ENCODE results near the gene NCOR1.

The NCOR1 gene

DNA sequence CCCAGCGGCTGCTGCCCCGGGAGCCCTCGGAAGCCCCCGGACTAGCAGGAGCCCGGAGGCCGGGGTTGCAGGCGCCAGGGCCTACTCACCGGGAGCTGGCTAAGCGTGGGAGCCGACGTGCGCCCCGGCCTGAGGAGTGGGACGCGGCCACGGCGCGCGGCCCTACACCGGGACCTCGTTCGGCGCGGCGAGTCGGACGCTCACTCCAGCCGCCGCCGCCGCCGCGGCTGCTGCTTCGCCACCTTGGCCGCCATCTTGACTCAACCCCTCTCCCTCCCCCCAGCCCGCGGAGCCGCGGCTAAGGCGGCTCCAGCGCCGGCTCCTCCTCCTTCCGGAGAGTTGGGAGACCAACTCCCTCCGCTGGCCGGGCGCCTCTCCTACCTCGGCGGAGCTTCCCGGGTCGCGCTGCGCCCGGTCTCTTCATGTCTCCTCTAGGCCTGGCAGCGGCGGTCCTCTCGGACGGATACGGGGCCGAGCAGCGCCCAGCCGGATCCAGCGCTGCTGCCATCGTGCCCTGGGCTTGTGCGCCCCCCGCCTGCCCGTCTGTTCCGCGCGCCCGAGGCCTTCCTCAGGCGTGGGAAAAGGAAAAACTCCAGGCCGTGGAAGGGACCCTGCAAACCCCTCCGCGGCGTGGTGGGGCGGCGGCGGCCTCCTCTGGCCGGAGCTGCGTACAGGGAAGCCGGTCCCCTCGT lies at the start of gene NCOR1:
TSS of gene NCOR1 (minus strand) at position 262 of the 692 bp plus-strand sequence. CDS start 20,965 bp downstream, outside the sequence.
- Histone ChIP-seq H3K27me3 (ENCODE audit: low read depth, low read length) (no peaks in the 10 kb centered on the region), H3K4me1 (ENCODE audit: low read length) (peaks cover 17% of the 10 kb centered on the region; the same call in 1 of the 2 replicates), H3K4me2 (ENCODE audit: low read length) (peak within 1 kb of the TSS; percentile 87), H3K79me2 (ENCODE audit: low read length) (peaks cover 84% of the 10 kb centered on the region), H3K9ac (ENCODE audit: low read length) (peak within 1 kb of the TSS; percentile 91), H4K20me1 (ENCODE audit: insufficient read depth, low read length) (peaks cover 21% of the 10 kb centered on the region; the same call in 1 of the 2 replicates), H3K4me3 (ENCODE audit: low read length) (peak within 1 kb of the TSS; percentile 97), H2AFZ (ENCODE audit: low read depth, low read length) (no peak within 1 kb of the TSS; the same call in 1 of the 2 replicates), H3K27ac (ENCODE audit: low read length) (peak within 1 kb of the TSS; percentile 87), H3K36me3 (replicated peaks; ENCODE audit: low read depth, low read length) (no peaks in the 10 kb centered on the region), H3K9me3 (ENCODE audit: insufficient read depth, low read length) (no peaks in the 10 kb centered on the region)
- TF ChIP-seq EZH2phosphoT487 (IDR thresholded peaks at IDR 0.05; ENCODE audit: low read depth) (no peak), CTCF (IDR thresholded peaks at IDR 0.05; ENCODE audit: low read depth, low read length) (no peak)

GRCh38 chr17:16262201-16262600 lies 46.9 kb upstream of the NCOR1 start:
- Histone ChIP-seq H2AFZ (ENCODE audit: low read depth, low read length) (no peak overlapping the region), H3K4me1 (ENCODE audit: low read length) (no peaks in the 10 kb centered on the region), H3K9ac (ENCODE audit: low read length) (no peak overlapping the region), H4K20me1 (ENCODE audit: insufficient read depth, low read length) (no peaks in the 10 kb centered on the region), H3K27me3 (ENCODE audit: low read depth, low read length) (no peaks in the 10 kb centered on the region), H3K9me3 (ENCODE audit: insufficient read depth, low read length) (no peaks in the 10 kb centered on the region), H3K4me2 (ENCODE audit: low read length) (no peak overlapping the region), H3K36me3 (replicated peaks; ENCODE audit: low read depth, low read length) (peaks cover 4% of the 10 kb centered on the region), H3K4me3 (ENCODE audit: low read length) (no peak overlapping the region), H3K79me2 (ENCODE audit: low read length) (no peaks in the 10 kb centered on the region), H3K27ac (ENCODE audit: low read length) (no peak overlapping the region)
- TF ChIP-seq CTCF (IDR thresholded peaks at IDR 0.05; ENCODE audit: low read depth, low read length), result no peak
- TF ChIP-seq EZH2phosphoT487 (IDR thresholded peaks at IDR 0.05; ENCODE audit: low read depth), result no peak

DNA sequence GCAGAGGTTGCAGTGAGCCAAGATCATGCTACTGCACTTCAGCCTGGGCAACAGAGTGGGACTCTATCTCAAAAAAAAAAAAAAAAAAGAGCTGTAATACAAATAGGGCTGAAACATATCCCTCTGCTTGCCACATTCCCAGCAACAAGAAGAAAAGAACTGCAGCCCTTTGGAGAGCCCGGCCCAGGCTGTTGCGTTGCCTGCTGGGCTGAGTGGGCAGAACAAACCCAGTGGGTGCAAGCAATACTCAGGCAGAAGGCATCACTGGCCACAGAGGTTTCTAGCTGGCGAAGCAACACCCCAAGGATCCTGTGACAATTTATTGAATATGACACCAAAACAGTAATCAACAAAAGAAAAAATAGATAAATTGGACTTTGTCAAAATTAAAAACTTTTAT lies 45.7 kb upstream of the NCOR1 start:
- Histone ChIP-seq H3K4me1 (ENCODE audit: low read length) (no peaks in the 10 kb centered on the region), H3K79me2 (ENCODE audit: low read length) (no peaks in the 10 kb centered on the region), H3K27ac (ENCODE audit: low read length) (no peak overlapping the region), H3K27me3 (ENCODE audit: low read depth, low read length) (no peaks in the 10 kb centered on the region), H3K36me3 (replicated peaks; ENCODE audit: low read depth, low read length) (peaks cover 4% of the 10 kb centered on the region), H3K9me3 (ENCODE audit: insufficient read depth, low read length) (no peaks in the 10 kb centered on the region), H2AFZ (ENCODE audit: low read depth, low read length) (no peak overlapping the region), H3K9ac (ENCODE audit: low read length) (no peak overlapping the region), H4K20me1 (ENCODE audit: insufficient read depth, low read length) (no peaks in the 10 kb centered on the region), H3K4me3 (ENCODE audit: low read length) (no peak overlapping the region), H3K4me2 (ENCODE audit: low read length) (no peak overlapping the region)
- TF ChIP-seq CTCF (IDR thresholded peaks at IDR 0.05; ENCODE audit: low read depth, low read length), result no peak
- TF ChIP-seq EZH2phosphoT487 (IDR thresholded peaks at IDR 0.05; ENCODE audit: low read depth), result no peak

DNA sequence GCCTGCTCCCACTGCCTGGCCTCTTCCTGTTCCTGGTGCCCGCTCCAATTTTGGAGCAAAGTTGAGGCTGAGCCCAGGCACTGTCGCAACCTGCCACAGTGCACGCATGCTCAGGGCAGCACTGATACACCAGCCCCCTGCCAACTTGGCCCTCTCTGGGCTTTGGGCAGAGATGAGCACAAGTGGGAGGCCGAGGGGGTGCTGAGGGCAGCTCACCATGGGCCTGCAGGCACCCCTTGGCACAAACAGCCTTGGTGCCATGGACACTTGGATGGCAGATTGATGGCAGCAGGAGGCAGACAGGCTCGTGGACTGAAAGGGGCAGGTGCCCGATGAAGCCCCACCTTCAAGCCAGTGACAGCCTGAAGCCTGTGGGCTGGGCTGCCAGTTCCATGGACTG lies 44.6 kb upstream of the NCOR1 start:
- no peak for TF ChIP-seq CTCF (IDR thresholded peaks at IDR 0.05; ENCODE audit: low read depth, low read length)
- no peak for TF ChIP-seq EZH2phosphoT487 (IDR thresholded peaks at IDR 0.05; ENCODE audit: low read depth)
- no peaks in the 10 kb centered on the region for H3K4me1 ChIP-seq (ENCODE audit: low read length)
- no peak overlapping the region for H2AFZ ChIP-seq (ENCODE audit: low read depth, low read length)
- peaks cover 4% of the 10 kb centered on the region for H3K36me3 ChIP-seq (replicated peaks; ENCODE audit: low read depth, low read length)
- no peaks in the 10 kb centered on the region for H3K27me3 ChIP-seq (ENCODE audit: low read depth, low read length)
- H4K20me1 ChIP-seq (ENCODE audit: insufficient read depth, low read length), result no peaks in the 10 kb centered on the region
- H3K9ac ChIP-seq (ENCODE audit: low read length), result no peak overlapping the region
- H3K27ac ChIP-seq (ENCODE audit: low read length), result no peak overlapping the region
- no peaks in the 10 kb centered on the region for H3K79me2 ChIP-seq (ENCODE audit: low read length)
- H3K4me2 ChIP-seq (ENCODE audit: low read length), result no peak overlapping the region
- H3K9me3 ChIP-seq (ENCODE audit: insufficient read depth, low read length), result no peaks in the 10 kb centered on the region
- no peak overlapping the region for H3K4me3 ChIP-seq (ENCODE audit: low read length)
